NCI-H2029 (cell line): Measurements from ENCODE around the gene NEK7.
"Not testable (repeated sequence)": the region's sequence is repeated elsewhere in the genome, so short reads cannot be mapped to it uniquely, and the experiment has no call there.

Experiments
- DNase-seq: peaks from one replicate; lab custom pipeline; 2025; lab: John Stamatoyannopoulos, UW

The NEK7 gene

GRCh38 chr1:198171667-198172540, 15.1 kb downstream of the NEK7 start:
- no peak for DNase-seq

- DNase-seq = no peak
Measured at GRCh38 chr1:198173832-198174231, 17.0 kb downstream of the NEK7 start.

GRCh38 chr1:198174297-198174696, 17.5 kb downstream of the NEK7 start:
- no peak for DNase-seq

- no peak for DNase-seq
Measured at GRCh38 chr1:198175423-198176170, 18.8 kb downstream of the NEK7 start.

GRCh38 chr1:198176179-198176578, 19.4 kb downstream of the NEK7 start:
- DNase-seq = no peak

- no peak for DNase-seq
Measured at GRCh38 chr1:198177546-198177945, 20.7 kb downstream of the NEK7 start.

- no peak for DNase-seq
Measured at GRCh38 chr1:198178615-198179014, 21.8 kb downstream of the NEK7 start.

GRCh38 chr1:198179556-198179981, 22.8 kb downstream of the NEK7 start:
- DNase-seq = no peak

- no peak for DNase-seq
Measured at GRCh38 chr1:198183605-198184004, 26.8 kb downstream of the NEK7 start.

- no peak for DNase-seq
Measured at GRCh38 chr1:198184516-198184915, 27.7 kb downstream of the NEK7 start.

GRCh38 chr1:198185146-198185545, 28.3 kb downstream of the NEK7 start:
- DNase-seq = no peak

GRCh38 chr1:198185759-198186158, 29.0 kb downstream of the NEK7 start:
- no peak for DNase-seq

- no peak for DNase-seq
Measured at GRCh38 chr1:198186916-198187580, 30.2 kb downstream of the NEK7 start.

- no peak for DNase-seq
Measured at GRCh38 chr1:198187973-198188588, 31.3 kb downstream of the NEK7 start.

GRCh38 chr1:198191117-198191516, 34.3 kb downstream of the NEK7 start:
- no peak for DNase-seq

- DNase-seq = not testable (repeated sequence)
Measured at GRCh38 chr1:198193871-198194270, 37.1 kb downstream of the NEK7 start.

GRCh38 chr1:198196630-198197029, 39.8 kb downstream of the NEK7 start:
- no peak for DNase-seq

- no peak for DNase-seq
Measured at GRCh38 chr1:198197285-198197684, 40.5 kb downstream of the NEK7 start.

- DNase-seq = no peak
Measured at GRCh38 chr1:198199105-198199504, 42.3 kb downstream of the NEK7 start.

GRCh38 chr1:198201956-198202784, 45.4 kb downstream of the NEK7 start:
- no peak for DNase-seq

- no peak for DNase-seq
Measured at GRCh38 chr1:198203434-198203833, 46.6 kb downstream of the NEK7 start.
